ENCODE data around the gene FLYWCH1. TPM values are rescaled to one million over a fixed set of nuclear protein-coding genes. Genes with fewer than 3 reads are reported as not detected.

Gene FLYWCH1
- total and polyA plus RNA-seq, 12 donors: 22.1 to 42.3 (median 32.8) TPM

DNA sequence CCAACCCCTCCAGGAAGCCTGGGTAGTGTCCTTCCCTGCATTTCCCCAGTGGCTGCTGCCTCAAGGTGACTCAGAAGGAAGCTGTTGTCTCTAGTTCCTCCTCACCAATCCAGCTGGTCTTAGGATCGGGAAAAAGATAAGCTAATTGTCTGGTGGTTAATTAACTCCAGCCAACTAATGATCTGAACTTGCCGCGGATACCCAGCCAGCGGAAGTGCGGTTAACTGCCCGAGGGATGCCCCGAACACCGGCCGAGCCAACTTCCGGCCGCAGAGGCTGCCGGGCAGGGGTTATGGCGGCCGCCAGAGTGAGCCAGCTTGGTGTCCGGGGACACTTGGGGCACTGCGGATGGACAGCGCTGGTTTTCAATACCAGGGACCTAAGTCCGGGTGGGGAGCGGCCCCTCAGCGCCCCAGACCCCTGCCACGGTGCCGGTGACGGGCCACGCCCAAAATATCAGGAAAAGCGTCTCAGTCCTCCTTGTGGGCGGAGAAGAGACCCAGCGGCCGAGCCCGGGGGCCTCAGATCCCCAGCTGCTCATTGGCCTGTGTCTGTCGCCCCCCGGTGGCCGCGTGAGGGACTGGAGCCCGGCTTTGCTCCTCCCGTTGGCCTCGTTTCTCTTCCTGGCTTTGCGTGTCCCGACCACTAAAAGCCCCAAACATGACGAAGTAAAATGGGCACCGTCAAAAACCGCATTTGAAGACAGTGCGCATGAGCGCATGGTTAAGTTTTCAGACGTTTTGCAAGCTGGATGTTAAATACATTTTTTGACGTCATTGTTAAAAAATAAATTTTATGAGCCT is 43.5 kb upstream of the FLYWCH1 start:
- H3K9me3 ChIP-seq: no peaks in the 10 kb centered on the region

DNA sequence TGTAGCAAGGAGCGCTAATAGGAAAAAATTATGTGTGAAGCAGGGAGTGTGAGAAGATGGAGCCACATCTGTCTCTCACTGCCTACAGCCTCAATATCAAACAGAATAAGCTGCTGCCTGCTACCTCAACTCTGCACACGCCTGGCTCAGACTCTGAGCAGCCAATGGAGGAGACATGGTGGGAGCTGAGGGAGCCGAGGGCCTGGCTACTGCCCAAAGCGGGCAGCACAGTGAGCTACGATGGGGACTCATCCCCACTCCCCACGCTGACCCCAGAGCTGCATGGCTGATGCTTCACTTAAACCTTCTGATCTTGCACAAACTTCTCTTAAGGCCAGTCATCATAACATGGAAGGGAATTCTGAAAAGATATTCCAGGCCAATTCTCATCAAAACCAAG is 39.8 kb upstream of the FLYWCH1 start:
- Histone ChIP-seq H3K27me3 (no peaks in the 10 kb centered on the region), H3K36me3 (no peaks in the 10 kb centered on the region), H3K27ac (no peak overlapping the region), H3K4me3 (no peak overlapping the region), H3K4me1 (peaks cover 0 to 23% (median 7%) of the 10 kb centered on the region in 9 donors), H3K9me3 (no peaks in the 10 kb centered on the region)
- intact Hi-C loops (cut with DNase I): loop anchor here in 3 of 10 donors (5.0 kb wide), 3 partner anchors 40 to 55 kb away; partner anchors contain the start of gene FLYWCH1 (in 1 of the 3)
- DNase-seq (no peak), ATAC-seq (no peak)
- WGBS, 2 donors: 72 to 76% methylated on average over 6 of the region's 6 CpGs
- TF ChIP-seq, protein P1, sequence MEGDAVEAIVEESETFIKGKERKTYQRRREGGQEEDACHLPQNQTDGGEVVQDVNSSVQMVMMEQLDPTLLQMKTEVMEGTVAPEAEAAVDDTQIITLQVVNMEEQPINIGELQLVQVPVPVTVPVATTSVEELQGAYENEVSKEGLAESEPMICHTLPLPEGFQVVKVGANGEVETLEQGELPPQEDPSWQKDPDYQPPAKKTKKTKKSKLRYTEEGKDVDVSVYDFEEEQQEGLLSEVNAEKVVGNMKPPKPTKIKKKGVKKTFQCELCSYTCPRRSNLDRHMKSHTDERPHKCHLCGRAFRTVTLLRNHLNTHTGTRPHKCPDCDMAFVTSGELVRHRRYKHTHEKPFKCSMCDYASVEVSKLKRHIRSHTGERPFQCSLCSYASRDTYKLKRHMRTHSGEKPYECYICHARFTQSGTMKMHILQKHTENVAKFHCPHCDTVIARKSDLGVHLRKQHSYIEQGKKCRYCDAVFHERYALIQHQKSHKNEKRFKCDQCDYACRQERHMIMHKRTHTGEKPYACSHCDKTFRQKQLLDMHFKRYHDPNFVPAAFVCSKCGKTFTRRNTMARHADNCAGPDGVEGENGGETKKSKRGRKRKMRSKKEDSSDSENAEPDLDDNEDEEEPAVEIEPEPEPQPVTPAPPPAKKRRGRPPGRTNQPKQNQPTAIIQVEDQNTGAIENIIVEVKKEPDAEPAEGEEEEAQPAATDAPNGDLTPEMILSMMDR (IDR thresholded peaks at IDR 0.05): no peak

More for the DNA sequence above, 43.5 kb upstream of the FLYWCH1 start:
- Histone ChIP-seq H3K4me3 (peak overlapping the region; percentile 45 to 86 (median 65)), H3K27ac (peak overlapping the region; percentile 89 to 98 (median 95)), H3K4me1 (peaks cover 0 to 13% (median 5%) of the 10 kb centered on the region in 9 donors), H3K27me3 (no peaks in the 10 kb centered on the region), H3K36me3 (no peaks in the 10 kb centered on the region)
- DNase-seq (peak; percentile 95), ATAC-seq (peak; percentile 96 to 99 (median 98))
- TF ChIP-seq, protein P1 (IDR thresholded peaks at IDR 0.05): peak; percentile 98 to 100 (median 99)
- intact Hi-C loops (cut with DNase I): loop anchor here in 6 of 10 donors (1.0 to 10.0 kb wide), 6 partner anchors 25 to 93 kb away; partner anchors contain the start of genes ELOB (in 1 of the 6) and FLYWCH1 (in 1 of the 6)
- 0 to 1% methylated on average over 45 of the region's 45 CpGs for WGBS, 2 donors

DNA sequence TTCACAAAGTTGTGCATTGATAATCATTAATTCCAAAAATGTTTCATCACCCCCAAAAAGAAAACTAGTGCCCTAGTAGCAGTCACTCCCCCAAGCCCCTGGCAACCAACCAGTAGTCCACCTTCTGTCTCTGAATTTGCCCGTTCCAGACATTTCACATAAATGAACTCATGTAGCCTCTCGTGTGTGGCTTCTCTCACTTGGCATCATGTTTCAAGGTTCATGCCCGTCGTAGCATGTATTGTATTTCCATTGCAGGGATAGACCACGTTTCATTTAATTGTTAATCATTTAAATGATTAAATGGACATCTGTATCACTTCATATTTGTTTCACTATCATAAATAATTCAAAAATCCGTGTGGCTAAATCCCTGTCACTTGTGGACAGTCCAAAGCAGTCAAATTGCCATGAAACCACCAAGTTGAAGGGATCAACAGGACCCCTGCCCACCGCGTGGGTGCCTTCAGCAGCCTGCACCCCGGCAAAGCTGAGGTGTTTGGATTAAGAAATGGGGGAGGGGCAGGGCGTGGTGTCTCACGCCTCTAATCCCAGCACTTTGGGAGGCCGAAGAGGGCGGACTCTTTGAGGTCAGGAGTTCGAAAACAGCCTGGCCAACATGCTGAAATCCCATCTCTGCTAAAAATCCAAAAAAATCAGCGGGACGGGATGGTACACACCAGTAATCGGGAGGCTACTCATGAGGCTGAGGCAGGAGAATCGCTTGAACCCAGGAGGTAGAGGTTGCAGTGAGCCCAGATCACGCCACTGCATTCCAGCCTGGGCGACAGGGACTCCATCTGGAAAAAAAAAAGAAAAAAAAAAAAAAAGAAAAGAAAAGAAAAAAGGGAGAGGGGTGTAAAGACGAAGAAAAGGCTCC is 37.5 kb upstream of the FLYWCH1 start:
- TF ChIP-seq, protein P1 (IDR thresholded peaks at IDR 0.05): no peak
- Histone ChIP-seq H3K27ac (no peak overlapping the region), H3K36me3 (no peaks in the 10 kb centered on the region), H3K4me3 (no peak overlapping the region), H3K4me1 (peaks cover 0 to 10% (median 0%) of the 10 kb centered on the region in 9 donors), H3K27me3 (no peaks in the 10 kb centered on the region), H3K9me3 (no peaks in the 10 kb centered on the region)
- DNase-seq (no peak), ATAC-seq (peak in 2 of 8 donors; percentile 19 to 56)
- WGBS, 2 donors: 59 to 60% methylated on average over 21 of the region's 21 CpGs
- intact Hi-C loops (cut with DNase I): loop anchor here in 7 of 10 donors (2.0 to 5.0 kb wide), 6 partner anchors 31 to 53 kb away; partner anchors contain the start of gene FLYWCH1 (in 1 of the 7)

DNA sequence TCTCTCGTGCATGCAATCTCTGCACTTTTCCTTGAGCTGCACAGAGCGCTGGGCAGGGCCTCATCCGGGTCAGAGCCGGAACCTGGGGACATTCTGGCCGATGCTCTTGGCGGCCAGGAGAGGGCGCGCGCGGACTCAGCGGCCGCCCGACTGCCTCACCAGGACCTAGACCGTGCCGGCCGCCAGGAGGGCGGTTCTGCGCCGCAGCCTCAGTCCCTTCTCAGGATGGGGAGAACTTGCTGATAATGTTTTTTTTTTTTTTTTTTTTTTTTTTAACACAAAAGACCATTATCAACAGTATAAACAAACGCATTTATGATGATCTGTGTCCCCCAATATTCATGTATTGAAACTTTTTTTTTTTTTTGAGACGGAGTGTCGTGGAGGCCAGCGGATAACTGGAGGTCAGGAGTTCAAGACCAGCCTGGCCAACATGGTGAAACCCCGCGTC is 36.8 kb upstream of the FLYWCH1 start:
- Histone ChIP-seq H3K4me3 (no peak overlapping the region), H3K27ac (no peak overlapping the region), H3K27me3 (no peaks in the 10 kb centered on the region), H3K4me1 (peaks cover 0 to 10% (median 0%) of the 10 kb centered on the region in 9 donors), H3K36me3 (no peaks in the 10 kb centered on the region), H3K9me3 (no peaks in the 10 kb centered on the region)
- TF ChIP-seq, protein P1 (IDR thresholded peaks at IDR 0.05): peak; percentile 91 to 96 (median 94)
- peak; percentile 97 to 99 (median 98) for ATAC-seq
- 13% methylated on average over 25 of the region's 25 CpGs for WGBS, 2 donors
- peak; percentile 75 to 83 for DNase-seq
- intact Hi-C loops (cut with DNase I): loop anchor here in 7 of 10 donors (2.0 to 5.0 kb wide), 6 partner anchors 30 to 52 kb away; partner anchors contain the start of gene FLYWCH1 (in 1 of the 7)

Measured in heart right ventricle (tissue), 16 donors.